GM23338 (cell line): Measurements from ENCODE around the gene CACNA1D. TPM values are rescaled to one million over a fixed set of nuclear protein-coding genes. Genes with fewer than 3 reads are reported as not detected.

Experiments
- ATAC-seq: fragments of 200-7000 bp; cut with Tn5 transposase; 3 replicates; pipeline ENCODE4 v1.9.1; 2020
- DNase-seq: peaks from one replicate; pipeline ENCODE4 v3.0.0-alpha.2; 2015; ENCODE audit warnings: low spot score
- H2AFZ ChIP-seq: fragments of 200-600 bp; sonication (generic); 2 replicates; pipeline ENCODE4 v1.8.0; 2016; ENCODE audit warnings: antibody characterized with exemption, mild to moderate bottlenecking, moderate library complexity
- H3F3A ChIP-seq: fragments of 200-600 bp; sonication (generic); replicated peaks from 2 replicates; pipeline ENCODE4 v1.8.0; 2017; ENCODE audit warnings: antibody characterized with exemption, mixed run types, low read depth
- H3K27ac ChIP-seq: fragments of 200-600 bp; sonication (generic); 2 replicates; pipeline ENCODE4 v1.6.1; 2016; ENCODE audit warnings: low read depth
- H3K27me3 ChIP-seq: fragments of 200-600 bp; sonication (generic); 2 replicates; pipeline ENCODE4 v1.8.0; 2016; ENCODE audit warnings: mild to moderate bottlenecking, mixed run types, moderate library complexity; ENCODE audit not compliant: insufficient read depth
- H3K36me3 ChIP-seq: fragments of 200-600 bp; sonication (generic); 2 replicates; pipeline ENCODE4 v1.8.0; 2016; ENCODE audit warnings: mild to moderate bottlenecking; ENCODE audit not compliant: insufficient read depth
- H3K4me1 ChIP-seq: fragments of 200-600 bp; sonication (generic); 2 replicates; pipeline ENCODE4 v1.8.0; 2016; ENCODE audit warnings: mild to moderate bottlenecking, moderate library complexity; ENCODE audit not compliant: insufficient read depth
- H3K4me2 ChIP-seq: fragments of 200-600 bp; sonication (generic); 2 replicates; pipeline ENCODE4 v1.7.1; 2017; ENCODE audit warnings: mixed run types
- H3K4me3 ChIP-seq: fragments of 200-600 bp; sonication (generic); 2 replicates; pipeline ENCODE4 v1.6.1; 2016; ENCODE audit warnings: mixed run types
- H3K79me2 ChIP-seq: fragments of 200-600 bp; sonication (generic); replicated peaks from 2 replicates; pipeline ENCODE4 v1.8.0; 2017; ENCODE audit warnings: mild to moderate bottlenecking; ENCODE audit not compliant: insufficient read depth
- H3K9me2 ChIP-seq: fragments of 200-600 bp; sonication (generic); 2 replicates; pipeline ENCODE4 v1.8.0; 2017; ENCODE audit not compliant: insufficient read depth
- H4K20me1 ChIP-seq: fragments of 200-600 bp; sonication (generic); replicated peaks from 2 replicates; pipeline ENCODE4 v1.8.0; 2017; ENCODE audit warnings: mild to moderate bottlenecking; ENCODE audit not compliant: insufficient read depth
- H3K27ac Mint-ChIP-seq: 2 replicates; pipeline ENCODE4 v1.8.0; 2020; ENCODE audit warnings: inconsistent platforms, mild to moderate bottlenecking, moderate library complexity, mixed read lengths
- H3K27me3 Mint-ChIP-seq: 3 replicates; pipeline ENCODE4 v1.8.0; 2022; ENCODE audit warnings: low read depth, mild to moderate bottlenecking, moderate library complexity, mixed read lengths, inconsistent platforms; ENCODE audit not compliant: insufficient read depth, poor library complexity
- H3K36me3 Mint-ChIP-seq: 3 replicates; pipeline ENCODE4 v1.8.0; 2021; ENCODE audit warnings: low read depth, mild to moderate bottlenecking, inconsistent platforms, moderate library complexity, mixed read lengths
- H3K4me1 Mint-ChIP-seq: 3 replicates; pipeline ENCODE4 v1.8.0; 2020; ENCODE audit warnings: mild to moderate bottlenecking, inconsistent platforms, mixed read lengths
- H3K4me3 Mint-ChIP-seq: 3 replicates; pipeline ENCODE4 v1.8.0; 2021; ENCODE audit warnings: moderate library complexity, mild to moderate bottlenecking, inconsistent platforms, mixed read lengths
- H3K9me3 Mint-ChIP-seq: 3 replicates; pipeline ENCODE4 v1.8.0; 2020; ENCODE audit warnings: moderate library complexity, mild to moderate bottlenecking, inconsistent platforms, mixed read lengths
- CREB1 ChIP-seq: fragments of 250-450 bp; sonication (Bioruptor Pico); IDR thresholded peaks from 2 replicates; pipeline ENCODE4 v1.5.0; 2020; ENCODE audit warnings: low read depth, mild to moderate bottlenecking, moderate library complexity
- EZH2 ChIP-seq: fragments of 200-600 bp; sonication (generic); IDR thresholded peaks from one replicate; pipeline ENCODE4 v1.8.0; 2017; ENCODE audit warnings: antibody characterized with exemption, mild to moderate bottlenecking, low read depth; ENCODE audit not compliant: unreplicated experiment
- EZH2phosphoT487 ChIP-seq: fragments of 200-600 bp; sonication (generic); IDR thresholded peaks from one replicate; pipeline ENCODE4 v1.8.1; 2018; ENCODE audit warnings: antibody characterized with exemption; ENCODE audit not compliant: unreplicated experiment
- JUNB ChIP-seq: IDR thresholded peaks from one replicate; pipeline ENCODE4 v1.6.1; 2016; ENCODE audit warnings: antibody characterized with exemption; ENCODE audit not compliant: unreplicated experiment
- NANOG ChIP-seq: IDR thresholded peaks from 2 replicates; pipeline ENCODE4 v1.6.1; 2016; ENCODE audit warnings: antibody characterized with exemption, borderline replicate concordance
- POLR2AphosphoS5 ChIP-seq: IDR thresholded peaks from 2 replicates; pipeline ENCODE4 v1.6.1; 2016; ENCODE audit warnings: antibody characterized with exemption, low read depth
- STAT1 ChIP-seq: IDR thresholded peaks from one replicate; pipeline ENCODE4 v1.6.1; 2016; ENCODE audit warnings: antibody characterized with exemption; ENCODE audit not compliant: unreplicated experiment
- ZNF331 ChIP-seq: fragments of 250-450 bp; sonication (Bioruptor Pico); IDR thresholded peaks from 2 replicates; pipeline ENCODE4 v1.5.0; 2020; ENCODE audit warnings: low read depth, mild to moderate bottlenecking, moderate library complexity
- polyA plus RNA-seq: library from polyadenylated mRNA; unstranded; fragments of >200 nt; fragmentation: Nextera tagmentation; extraction: Ambion mirVana; gene quantifications from 2 replicates; pipeline ENCODE4 v1.2.1, GENCODE V29; 2016
- total RNA-seq: library from RNA; depleted of rRNA; stranded (reverse); fragments of >200 nt; shearing (Covaris generic); gene quantifications from 2 replicates; pipeline ENCODE4 v1.2.3, GENCODE V29; 2014
- TF ChIP-seq, protein P1 (sequence below), 2 experiments: fragments of 200-600 bp in 1 of 2; sonication (generic) in 1 of 2; conservative IDR thresholded peaks; 2 replicates each; pipeline versions ENCODE4 v1.5.1 to v1.6.1; 2016 to 2017; ENCODE audit warnings: antibody characterized with exemption in 2 of 2, low read depth in 2 of 2, mild to moderate bottlenecking in 2 of 2, moderate library complexity in 1 of 2
- TF ChIP-seq, protein P2 (sequence below): IDR thresholded peaks from 2 replicates; pipeline ENCODE4 v1.6.1; 2016; ENCODE audit warnings: antibody characterized with exemption
- TF ChIP-seq, protein P3 (sequence below): IDR thresholded peaks from one replicate; pipeline ENCODE4 v1.6.1; 2018; ENCODE audit warnings: antibody characterized with exemption; ENCODE audit not compliant: unreplicated experiment

The CACNA1D gene
- total and polyA plus RNA-seq, 2 experiments from 2014 or later = 1.7 to 1.8 TPM

DNA sequence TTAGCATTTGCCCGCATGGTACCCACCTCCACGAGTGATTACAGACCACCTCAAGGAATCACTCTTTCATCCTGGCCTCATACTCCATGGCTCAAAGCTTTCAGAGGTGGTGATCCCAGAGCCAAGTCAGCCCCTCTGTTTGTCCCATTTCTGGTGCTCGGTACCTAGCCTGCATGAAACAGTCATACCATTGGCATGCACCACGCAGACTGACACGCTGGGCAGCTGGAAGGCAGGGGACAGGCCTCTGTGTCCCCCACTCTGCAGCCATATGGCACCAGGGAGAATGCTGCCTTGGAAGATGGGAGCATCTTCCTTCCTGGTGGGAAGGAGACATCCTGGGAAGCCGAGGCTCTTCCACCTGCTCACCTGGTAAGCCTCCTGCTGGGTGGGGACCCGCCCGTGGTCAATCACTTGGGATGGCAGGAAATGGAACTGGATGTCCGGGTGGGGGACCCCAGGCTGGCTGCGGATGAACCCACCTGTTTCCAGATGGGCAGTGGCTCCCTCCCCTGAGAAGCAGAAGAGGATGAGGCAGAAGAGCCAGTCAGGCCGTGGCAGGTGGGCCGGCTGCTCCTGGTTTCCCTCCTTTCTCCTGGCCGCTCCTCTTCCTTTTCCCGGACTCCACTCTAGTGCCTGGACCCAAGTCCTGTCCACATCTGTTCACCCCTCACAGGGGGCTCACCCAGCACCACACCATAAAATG lies 324.9 kb downstream of the CACNA1D start:
- no peak for ATAC-seq
- H3K4me1 ChIP-seq = no peaks in the 10 kb centered on the region
- Mint-ChIP-seq H3K4me3 (no peak overlapping the region), H3K9me3 (no peaks in the 10 kb centered on the region), H3K27me3 (peaks cover 2% of the 10 kb centered on the region), H3K27ac (no peak overlapping the region), H3K4me1 (peaks cover 5% of the 10 kb centered on the region), H3K36me3 (peaks cover 12% of the 10 kb centered on the region; the same call in 1 of the 3 replicates)
- H2AFZ ChIP-seq = no peak overlapping the region
- H3K9me2 ChIP-seq = no peaks in the 10 kb centered on the region
- no peaks in the 10 kb centered on the region for H3F3A ChIP-seq
- no peak overlapping the region for H3K4me2 ChIP-seq
- H4K20me1 ChIP-seq = no peaks in the 10 kb centered on the region
- DNase-seq = no peak
- no peaks in the 10 kb centered on the region; the same call in 1 of the 2 replicates for H3K36me3 ChIP-seq
- no peak overlapping the region for H3K4me3 ChIP-seq
- H3K27ac ChIP-seq = no peak overlapping the region
- no peaks in the 10 kb centered on the region for H3K79me2 ChIP-seq
- no peaks in the 10 kb centered on the region for H3K27me3 ChIP-seq
- TF ChIP-seq, protein P1, sequence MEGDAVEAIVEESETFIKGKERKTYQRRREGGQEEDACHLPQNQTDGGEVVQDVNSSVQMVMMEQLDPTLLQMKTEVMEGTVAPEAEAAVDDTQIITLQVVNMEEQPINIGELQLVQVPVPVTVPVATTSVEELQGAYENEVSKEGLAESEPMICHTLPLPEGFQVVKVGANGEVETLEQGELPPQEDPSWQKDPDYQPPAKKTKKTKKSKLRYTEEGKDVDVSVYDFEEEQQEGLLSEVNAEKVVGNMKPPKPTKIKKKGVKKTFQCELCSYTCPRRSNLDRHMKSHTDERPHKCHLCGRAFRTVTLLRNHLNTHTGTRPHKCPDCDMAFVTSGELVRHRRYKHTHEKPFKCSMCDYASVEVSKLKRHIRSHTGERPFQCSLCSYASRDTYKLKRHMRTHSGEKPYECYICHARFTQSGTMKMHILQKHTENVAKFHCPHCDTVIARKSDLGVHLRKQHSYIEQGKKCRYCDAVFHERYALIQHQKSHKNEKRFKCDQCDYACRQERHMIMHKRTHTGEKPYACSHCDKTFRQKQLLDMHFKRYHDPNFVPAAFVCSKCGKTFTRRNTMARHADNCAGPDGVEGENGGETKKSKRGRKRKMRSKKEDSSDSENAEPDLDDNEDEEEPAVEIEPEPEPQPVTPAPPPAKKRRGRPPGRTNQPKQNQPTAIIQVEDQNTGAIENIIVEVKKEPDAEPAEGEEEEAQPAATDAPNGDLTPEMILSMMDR (conservative IDR thresholded peaks at IDR 0.05; ENCODE audit: low read depth in 2 of 2) = no peak
- TF ChIP-seq EZH2phosphoT487 = no peak

DNA sequence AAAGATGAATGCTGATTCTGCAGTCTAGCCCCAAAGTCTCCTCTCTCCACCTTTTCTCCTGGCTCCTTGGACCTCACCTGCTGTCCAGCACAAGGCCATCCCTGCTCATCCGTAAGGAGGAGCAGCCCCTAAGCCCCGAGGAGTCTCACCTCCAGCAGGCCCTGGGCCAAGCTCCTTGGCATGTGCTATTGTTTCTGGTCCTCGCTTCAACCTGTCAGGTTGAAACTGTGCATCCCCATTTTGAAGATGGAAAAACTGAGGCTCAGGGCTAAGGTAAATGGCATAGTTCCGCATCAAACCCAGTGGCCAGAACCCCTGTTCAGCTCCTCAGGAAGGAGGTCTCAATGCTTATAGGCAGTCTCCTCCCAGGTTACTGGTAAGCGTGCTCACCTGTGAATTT lies 325.7 kb downstream of the CACNA1D start:
- no peak for DNase-seq
- Histone ChIP-seq H4K20me1 (no peaks in the 10 kb centered on the region; the same call in 1 of the 2 replicates), H3K27ac (no peak overlapping the region), H3K79me2 (no peaks in the 10 kb centered on the region), H3K4me3 (no peak overlapping the region), H3K4me2 (no peak overlapping the region), H3K27me3 (no peaks in the 10 kb centered on the region), H3K9me2 (no peaks in the 10 kb centered on the region), H3K4me1 (no peaks in the 10 kb centered on the region), H2AFZ (no peak overlapping the region), H3K36me3 (no peaks in the 10 kb centered on the region; the same call in 1 of the 2 replicates), H3F3A (no peaks in the 10 kb centered on the region)
- Mint-ChIP-seq H3K27ac (no peak overlapping the region), H3K9me3 (no peaks in the 10 kb centered on the region), H3K36me3 (peaks cover 12% of the 10 kb centered on the region; the same call in 1 of the 3 replicates), H3K4me3 (no peak overlapping the region), H3K4me1 (peaks cover 10% of the 10 kb centered on the region), H3K27me3 (peaks cover 2% of the 10 kb centered on the region)
- no peak for ATAC-seq
- TF ChIP-seq JUNB = no peak
- TF ChIP-seq, protein P1 (conservative IDR thresholded peaks at IDR 0.05; ENCODE audit: low read depth in 2 of 2) = no peak
- no peak for TF ChIP-seq EZH2
- no peak for TF ChIP-seq CREB1 (CRISPR knock-in tag)
- TF ChIP-seq EZH2phosphoT487 = no peak
- TF ChIP-seq, protein P2, sequence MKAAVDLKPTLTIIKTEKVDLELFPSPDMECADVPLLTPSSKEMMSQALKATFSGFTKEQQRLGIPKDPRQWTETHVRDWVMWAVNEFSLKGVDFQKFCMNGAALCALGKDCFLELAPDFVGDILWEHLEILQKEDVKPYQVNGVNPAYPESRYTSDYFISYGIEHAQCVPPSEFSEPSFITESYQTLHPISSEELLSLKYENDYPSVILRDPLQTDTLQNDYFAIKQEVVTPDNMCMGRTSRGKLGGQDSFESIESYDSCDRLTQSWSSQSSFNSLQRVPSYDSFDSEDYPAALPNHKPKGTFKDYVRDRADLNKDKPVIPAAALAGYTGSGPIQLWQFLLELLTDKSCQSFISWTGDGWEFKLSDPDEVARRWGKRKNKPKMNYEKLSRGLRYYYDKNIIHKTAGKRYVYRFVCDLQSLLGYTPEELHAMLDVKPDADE = no peak
- TF ChIP-seq NANOG = no peak
- no peak for TF ChIP-seq ZNF331
- TF ChIP-seq POLR2AphosphoS5 = no peak
- TF ChIP-seq STAT1 = no peak
- TF ChIP-seq, protein P3, sequence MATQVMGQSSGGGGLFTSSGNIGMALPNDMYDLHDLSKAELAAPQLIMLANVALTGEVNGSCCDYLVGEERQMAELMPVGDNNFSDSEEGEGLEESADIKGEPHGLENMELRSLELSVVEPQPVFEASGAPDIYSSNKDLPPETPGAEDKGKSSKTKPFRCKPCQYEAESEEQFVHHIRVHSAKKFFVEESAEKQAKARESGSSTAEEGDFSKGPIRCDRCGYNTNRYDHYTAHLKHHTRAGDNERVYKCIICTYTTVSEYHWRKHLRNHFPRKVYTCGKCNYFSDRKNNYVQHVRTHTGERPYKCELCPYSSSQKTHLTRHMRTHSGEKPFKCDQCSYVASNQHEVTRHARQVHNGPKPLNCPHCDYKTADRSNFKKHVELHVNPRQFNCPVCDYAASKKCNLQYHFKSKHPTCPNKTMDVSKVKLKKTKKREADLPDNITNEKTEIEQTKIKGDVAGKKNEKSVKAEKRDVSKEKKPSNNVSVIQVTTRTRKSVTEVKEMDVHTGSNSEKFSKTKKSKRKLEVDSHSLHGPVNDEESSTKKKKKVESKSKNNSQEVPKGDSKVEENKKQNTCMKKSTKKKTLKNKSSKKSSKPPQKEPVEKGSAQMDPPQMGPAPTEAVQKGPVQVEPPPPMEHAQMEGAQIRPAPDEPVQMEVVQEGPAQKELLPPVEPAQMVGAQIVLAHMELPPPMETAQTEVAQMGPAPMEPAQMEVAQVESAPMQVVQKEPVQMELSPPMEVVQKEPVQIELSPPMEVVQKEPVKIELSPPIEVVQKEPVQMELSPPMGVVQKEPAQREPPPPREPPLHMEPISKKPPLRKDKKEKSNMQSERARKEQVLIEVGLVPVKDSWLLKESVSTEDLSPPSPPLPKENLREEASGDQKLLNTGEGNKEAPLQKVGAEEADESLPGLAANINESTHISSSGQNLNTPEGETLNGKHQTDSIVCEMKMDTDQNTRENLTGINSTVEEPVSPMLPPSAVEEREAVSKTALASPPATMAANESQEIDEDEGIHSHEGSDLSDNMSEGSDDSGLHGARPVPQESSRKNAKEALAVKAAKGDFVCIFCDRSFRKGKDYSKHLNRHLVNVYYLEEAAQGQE = no peak
